MCF 10A (cell line): ENCODE results near the gene ANKRD53. TPM values are rescaled to one million over a fixed set of nuclear protein-coding genes. Genes with fewer than 3 reads are reported as not detected.

ENCODE experiments used
- BruUV-seq: library from RNA; stranded (reverse); fragments of 400-500 nt; replicated peaks from 2 replicates; lab custom pipeline; 2021; lab: Mats Ljungman, UMichigan
- CTCF ChIA-PET: fragments of 300-600 bp; sonication (Branson Sonifier 250); formaldehyde crosslinking; extraction: SDS; loops from one replicate; lab custom pipeline; 2021; ENCODE audit warnings: antibody characterized with exemption, inconsistent platforms; lab: Yijun Ruan, JAX
- POLR2A ChIA-PET: fragments of 300-600, 350-650 bp; sonication (Branson Sonifier 250); formaldehyde crosslinking; extraction: SDS; loops from one replicate; lab custom pipeline; 2020; ENCODE audit warnings: antibody characterized with exemption, inconsistent platforms; lab: Yijun Ruan, JAX
- DNase-seq: peaks from one replicate; pipeline ENCODE4 v3.0.0-alpha.2; 2018; ENCODE audit not compliant: unreplicated experiment
- H3K27ac Mint-ChIP-seq: one replicate; pipeline ENCODE4 v1.8.0; 2022; ENCODE audit warnings: mild to moderate bottlenecking, low read depth, mixed read lengths; ENCODE audit not compliant: unreplicated experiment
- H3K27me3 Mint-ChIP-seq: one replicate; pipeline ENCODE4 v1.8.0; 2022; ENCODE audit warnings: mixed read lengths; ENCODE audit not compliant: insufficient read depth, unreplicated experiment
- H3K36me3 Mint-ChIP-seq: one replicate; pipeline ENCODE4 v1.8.0; 2022; ENCODE audit warnings: mild to moderate bottlenecking, moderate library complexity, mixed read lengths; ENCODE audit not compliant: insufficient read depth, unreplicated experiment
- H3K4me1 Mint-ChIP-seq: one replicate; pipeline ENCODE4 v1.8.0; 2022; ENCODE audit warnings: mixed read lengths; ENCODE audit not compliant: insufficient read depth, unreplicated experiment
- H3K4me3 Mint-ChIP-seq: one replicate; pipeline ENCODE4 v1.8.0; 2022; ENCODE audit warnings: mild to moderate bottlenecking, moderate library complexity, mixed read lengths; ENCODE audit not compliant: unreplicated experiment
- H3K9me3 Mint-ChIP-seq: one replicate; pipeline ENCODE4 v1.8.0; 2022; ENCODE audit warnings: mixed read lengths; ENCODE audit not compliant: unreplicated experiment
- intact Hi-C: fragments of 100-400 bp; cut with micrococcal nuclease; formaldehyde crosslinking; loops from 2 replicates; pipeline ENCODE4 v1.14.1; 2022
- total RNA-seq: library from RNA; stranded (reverse); gene quantifications from 2 replicates; pipeline ENCODE4 v1.2.3, GENCODE V29; 2022
- TF ChIP-seq, protein P1 (sequence below): fragments of 200-600 bp; IDR thresholded peaks from one replicate; pipeline ENCODE4 v1.8.0; 2022; ENCODE audit warnings: antibody characterized with exemption, mild to moderate bottlenecking; ENCODE audit not compliant: unreplicated experiment

The ANKRD53 gene
- total RNA-seq, 1 experiment from 2014 or later: not detected

DNA sequence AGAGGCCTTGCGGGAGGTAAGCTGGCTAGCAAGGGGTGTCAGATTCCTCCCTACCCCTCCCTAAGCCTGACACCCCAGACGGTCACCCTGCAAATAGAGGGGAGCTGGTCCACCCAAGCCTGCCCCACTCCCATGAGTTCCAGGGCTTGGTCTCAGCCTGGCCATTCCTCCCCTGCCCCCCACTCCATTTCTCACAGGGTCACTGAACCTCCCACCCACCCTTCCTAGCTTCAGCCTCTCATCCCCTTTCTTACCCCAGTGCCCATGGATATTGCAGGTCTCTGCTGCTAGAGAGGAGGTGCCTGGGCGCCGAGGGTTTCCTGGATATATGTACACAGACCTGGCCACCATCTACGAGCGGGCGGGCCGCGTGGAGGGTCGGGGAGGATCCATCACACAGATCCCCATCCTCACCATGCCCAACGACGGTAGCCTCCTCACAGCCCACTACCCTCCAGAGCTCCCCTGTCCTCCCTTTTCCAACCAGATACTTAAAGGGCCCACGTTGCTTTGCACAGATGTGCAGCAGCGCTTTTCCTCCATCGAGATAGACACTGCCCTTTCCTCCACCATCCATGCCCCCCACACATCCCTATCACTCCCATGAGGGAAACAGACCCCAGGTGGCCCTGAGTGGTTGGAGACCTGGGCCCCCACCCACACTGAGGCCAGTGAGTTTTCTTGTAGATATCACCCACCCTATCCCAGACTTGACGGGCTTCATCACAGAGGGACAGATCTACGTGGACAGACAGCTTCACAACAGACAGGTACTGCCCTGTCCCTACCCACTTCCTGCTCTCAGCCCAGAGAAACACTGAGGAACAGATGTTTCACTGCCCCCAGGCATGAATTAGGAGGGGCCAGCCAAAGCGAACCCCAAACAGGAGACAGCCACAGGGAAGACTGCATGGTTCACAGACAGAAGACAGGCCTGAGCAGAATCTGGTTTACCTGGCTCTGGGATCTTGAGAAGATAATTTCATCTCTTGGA, 15.2 kb upstream of the ANKRD53 start:
- DNase-seq: no peak
- POLR2A ChIA-PET: no interaction called here
- H3K36me3 Mint-ChIP-seq: no peaks in the 10 kb centered on the region
- H3K4me3 Mint-ChIP-seq: no peak overlapping the region
- no peaks in the 10 kb centered on the region for H3K9me3 Mint-ChIP-seq
- no TSS peak for BruUV-seq
- CTCF ChIA-PET: interaction anchor here (0.6 to 1.6 kb wide), 7 partner anchors 9 to 660 kb away, joined by 3 to 6 read pairs (median 3); partner anchors contain the start of gene ANKRD53
- intact Hi-C loops: no loop called here
- TF ChIP-seq, protein P1, sequence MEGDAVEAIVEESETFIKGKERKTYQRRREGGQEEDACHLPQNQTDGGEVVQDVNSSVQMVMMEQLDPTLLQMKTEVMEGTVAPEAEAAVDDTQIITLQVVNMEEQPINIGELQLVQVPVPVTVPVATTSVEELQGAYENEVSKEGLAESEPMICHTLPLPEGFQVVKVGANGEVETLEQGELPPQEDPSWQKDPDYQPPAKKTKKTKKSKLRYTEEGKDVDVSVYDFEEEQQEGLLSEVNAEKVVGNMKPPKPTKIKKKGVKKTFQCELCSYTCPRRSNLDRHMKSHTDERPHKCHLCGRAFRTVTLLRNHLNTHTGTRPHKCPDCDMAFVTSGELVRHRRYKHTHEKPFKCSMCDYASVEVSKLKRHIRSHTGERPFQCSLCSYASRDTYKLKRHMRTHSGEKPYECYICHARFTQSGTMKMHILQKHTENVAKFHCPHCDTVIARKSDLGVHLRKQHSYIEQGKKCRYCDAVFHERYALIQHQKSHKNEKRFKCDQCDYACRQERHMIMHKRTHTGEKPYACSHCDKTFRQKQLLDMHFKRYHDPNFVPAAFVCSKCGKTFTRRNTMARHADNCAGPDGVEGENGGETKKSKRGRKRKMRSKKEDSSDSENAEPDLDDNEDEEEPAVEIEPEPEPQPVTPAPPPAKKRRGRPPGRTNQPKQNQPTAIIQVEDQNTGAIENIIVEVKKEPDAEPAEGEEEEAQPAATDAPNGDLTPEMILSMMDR: no peak
- no peaks in the 10 kb centered on the region for H3K4me1 Mint-ChIP-seq
- H3K27me3 Mint-ChIP-seq: peaks cover 33% of the 10 kb centered on the region
- no peak overlapping the region for H3K27ac Mint-ChIP-seq

DNA sequence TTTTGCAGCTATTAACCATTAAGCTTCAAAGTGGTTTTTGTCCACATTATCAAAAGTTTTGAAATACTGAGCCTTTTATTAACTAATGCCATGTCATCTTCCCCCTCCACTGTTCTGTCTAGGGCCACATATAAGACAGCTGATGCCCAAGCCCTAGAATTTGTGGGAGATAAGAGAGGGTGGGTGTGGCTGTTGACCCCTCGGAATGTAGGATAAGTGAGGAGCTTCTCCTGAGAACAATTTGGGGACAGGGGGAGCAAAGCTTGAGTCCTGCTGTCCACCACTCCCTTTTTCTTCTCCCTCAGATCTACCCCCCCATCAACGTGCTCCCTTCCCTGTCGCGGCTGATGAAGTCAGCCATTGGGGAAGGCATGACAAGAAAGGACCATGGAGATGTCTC, 14.3 kb upstream of the ANKRD53 start:
- no peak overlapping the region for H3K4me3 Mint-ChIP-seq
- peaks cover 37% of the 10 kb centered on the region for H3K27me3 Mint-ChIP-seq
- no peak for DNase-seq
- ChIA-PET POLR2A (interaction anchor here (1.7 kb wide), 1 partner anchor 14 kb away, joined by 4 read pairs; the partner anchor contains the start of gene ANKRD53), CTCF (interaction anchor here (0.6 to 1.8 kb wide), 10 partner anchors 10 to 661 kb away, joined by 3 to 9 read pairs (median 3); partner anchors contain the start of gene ANKRD53)
- TF ChIP-seq, protein P1: no peak
- no TSS peak for BruUV-seq
- no peak overlapping the region for H3K27ac Mint-ChIP-seq
- H3K4me1 Mint-ChIP-seq: no peaks in the 10 kb centered on the region
- no peaks in the 10 kb centered on the region for H3K36me3 Mint-ChIP-seq
- H3K9me3 Mint-ChIP-seq: no peaks in the 10 kb centered on the region
- intact Hi-C loops: no loop called here

DNA sequence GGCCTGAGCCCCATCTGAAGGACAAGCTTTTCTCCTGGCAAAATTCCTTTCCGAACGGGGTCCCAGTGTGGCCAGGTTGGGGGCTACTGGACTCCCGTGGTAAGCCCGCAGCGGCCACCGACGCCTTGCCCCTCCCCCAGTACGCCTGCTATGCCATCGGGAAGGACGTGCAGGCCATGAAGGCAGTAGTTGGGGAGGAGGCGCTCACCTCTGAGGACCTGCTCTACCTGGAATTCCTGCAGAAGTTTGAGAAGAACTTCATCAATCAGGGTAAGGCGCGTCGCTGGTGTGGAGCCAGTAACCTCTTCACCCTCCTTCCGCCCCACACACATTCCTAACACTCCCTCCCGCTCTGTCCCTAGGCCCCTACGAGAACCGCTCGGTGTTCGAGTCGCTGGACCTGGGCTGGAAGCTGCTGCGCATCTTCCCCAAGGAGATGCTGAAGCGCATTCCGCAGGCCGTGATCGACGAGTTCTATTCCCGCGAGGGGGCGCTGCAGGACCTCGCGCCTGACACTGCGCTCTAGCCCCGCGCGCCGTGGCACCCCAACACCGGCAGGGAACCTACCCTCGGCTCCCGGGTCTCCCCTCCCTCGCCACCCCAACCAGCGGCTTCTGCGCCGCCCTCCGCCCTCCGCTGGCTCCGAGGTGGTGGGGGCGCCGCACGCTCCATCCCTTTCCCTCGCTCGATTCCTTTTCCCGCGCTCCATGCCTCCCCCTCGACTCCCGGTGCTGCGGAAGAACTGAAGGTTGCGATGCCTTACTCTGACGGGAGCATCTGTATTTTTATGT, 13.6 kb upstream of the ANKRD53 start:
- TF ChIP-seq, protein P1: peak; percentile 57
- no peaks in the 10 kb centered on the region for H3K4me1 Mint-ChIP-seq
- H3K36me3 Mint-ChIP-seq: no peaks in the 10 kb centered on the region
- ChIA-PET CTCF (interaction anchor here (0.7 to 2.9 kb wide), 14 partner anchors 9 to 672 kb away, joined by 3 to 13 read pairs (median 3); partner anchors contain the start of gene ANKRD53), POLR2A (interaction anchor here (1.7 kb wide), 1 partner anchor 13 kb away, joined by 4 read pairs; the partner anchor contains the start of gene ANKRD53)
- intact Hi-C loops: no loop called here
- H3K27me3 Mint-ChIP-seq: peaks cover 44% of the 10 kb centered on the region
- peak; percentile 43 for DNase-seq
- peak overlapping the region; percentile 63 for H3K4me3 Mint-ChIP-seq
- BruUV-seq: no TSS peak
- no peaks in the 10 kb centered on the region for H3K9me3 Mint-ChIP-seq
- H3K27ac Mint-ChIP-seq: no peak overlapping the region
